ENCODE data around the gene LPCAT1.

DNA sequence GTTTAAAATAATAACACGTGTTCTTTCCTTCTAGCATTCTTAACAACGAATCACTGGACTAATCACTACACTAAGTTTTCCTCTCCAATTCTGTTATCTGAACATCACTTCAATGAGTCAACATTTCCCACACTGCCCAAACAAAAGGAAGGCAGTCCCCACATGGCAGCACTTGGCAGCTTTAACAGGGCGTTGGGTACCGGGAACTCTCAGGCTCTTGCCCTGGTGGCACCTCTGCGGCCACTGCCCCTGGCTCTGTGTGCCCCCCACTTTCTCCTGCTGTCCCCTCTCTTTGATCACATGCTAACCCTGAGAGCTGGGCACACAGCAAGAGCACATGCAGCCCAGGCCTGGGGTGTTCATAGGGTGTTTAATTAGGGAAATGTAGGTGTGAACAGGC, 94.3 kb downstream of the LPCAT1 start:
- TF ChIP-seq, protein P1, sequence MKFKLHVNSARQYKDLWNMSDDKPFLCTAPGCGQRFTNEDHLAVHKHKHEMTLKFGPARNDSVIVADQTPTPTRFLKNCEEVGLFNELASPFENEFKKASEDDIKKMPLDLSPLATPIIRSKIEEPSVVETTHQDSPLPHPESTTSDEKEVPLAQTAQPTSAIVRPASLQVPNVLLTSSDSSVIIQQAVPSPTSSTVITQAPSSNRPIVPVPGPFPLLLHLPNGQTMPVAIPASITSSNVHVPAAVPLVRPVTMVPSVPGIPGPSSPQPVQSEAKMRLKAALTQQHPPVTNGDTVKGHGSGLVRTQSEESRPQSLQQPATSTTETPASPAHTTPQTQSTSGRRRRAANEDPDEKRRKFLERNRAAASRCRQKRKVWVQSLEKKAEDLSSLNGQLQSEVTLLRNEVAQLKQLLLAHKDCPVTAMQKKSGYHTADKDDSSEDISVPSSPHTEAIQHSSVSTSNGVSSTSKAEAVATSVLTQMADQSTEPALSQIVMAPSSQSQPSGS (CRISPR knock-in tag; IDR thresholded peaks at IDR 0.05) = no peak
- TF ChIP-seq PTBP1 (IDR thresholded peaks at IDR 0.05; ENCODE audit: low read depth, low read length, poor library complexity, severe bottlenecking) (no peak), ZNF747 (CRISPR knock-in tag; IDR thresholded peaks at IDR 0.05; ENCODE audit: borderline replicate concordance) (no peak), POLR2AphosphoS5 (IDR thresholded peaks at IDR 0.05; ENCODE audit: low read depth, low read length) (no peak), POLR2A (IDR thresholded peaks at IDR 0.05; ENCODE audit: insufficient read depth in 1 of 2, low read depth in 2 of 2, low read length in 2 of 2) (no peak), ZNF20 (CRISPR knock-in tag; IDR thresholded peaks at IDR 0.05) (no peak), PBX3 (CRISPR knock-in tag; IDR thresholded peaks at IDR 0.05; ENCODE audit: borderline replicate concordance) (no peak), EP300 (IDR thresholded peaks at IDR 0.05; ENCODE audit: low read depth in 2 of 2, low read length in 2 of 2) (no peak), EP300 (CRISPR knock-in tag; IDR thresholded peaks at IDR 0.05; ENCODE audit: borderline replicate concordance) (no peak), CTCF (CRISPR knock-in tag; IDR thresholded peaks at IDR 0.05) (no peak), ZFP82 (CRISPR knock-in tag; IDR thresholded peaks at IDR 0.05; ENCODE audit: borderline replicate concordance) (no peak), ZNF530 (CRISPR knock-in tag; IDR thresholded peaks at IDR 0.05; ENCODE audit: low read depth) (no peak), ZNF709 (CRISPR knock-in tag; IDR thresholded peaks at IDR 0.05) (no peak)

All from HepG2 (cell line).